HepG2 (cell line): Measurements from ENCODE around the gene ETFB. TPM values are rescaled to one million over a fixed set of nuclear protein-coding genes. Genes with fewer than 3 reads are reported as not detected.

ENCODE experiments used
- ARNT ChIP-seq: fragments of 450-650 bp; IDR thresholded peaks from 2 replicates; pipeline ENCODE4 v1.6.1; 2017
- E2F1 ChIP-seq: sonication (generic); formaldehyde crosslinking; IDR thresholded peaks from 2 replicates; pipeline ENCODE4 v1.5.0; 2020; ENCODE audit warnings: missing genetic modification reagents
- ELF3 ChIP-seq: IDR thresholded peaks from 2 replicates; pipeline ENCODE4 v1.6.1; 2016; ENCODE audit warnings: missing genetic modification reagents, missing compliant biosample characterization
- FUBP1 ChIP-seq: sonication (generic); formaldehyde crosslinking; IDR thresholded peaks from 2 replicates; pipeline ENCODE4 v1.5.1; 2020; ENCODE audit warnings: missing genetic modification reagents, mild to moderate bottlenecking, borderline replicate concordance
- HMG20A ChIP-seq: IDR thresholded peaks from 2 replicates; pipeline ENCODE4 v1.6.1; 2016; ENCODE audit warnings: borderline replicate concordance
- IRF9 ChIP-seq: sonication (generic); formaldehyde crosslinking; IDR thresholded peaks from 2 replicates; pipeline ENCODE4 v1.8.0; 2022; ENCODE audit warnings: missing genetic modification reagents, mild to moderate bottlenecking, borderline replicate concordance
- KDM1A ChIP-seq: IDR thresholded peaks from 2 replicates; pipeline ENCODE4 v1.6.1; 2016; ENCODE audit warnings: missing compliant biosample characterization
- POLR2AphosphoS5 ChIP-seq: IDR thresholded peaks from 2 replicates; pipeline ENCODE4 v1.6.1; 2012; ENCODE audit warnings: low read depth, low read length
- RBFOX2 ChIP-seq: fragments of 200-400 bp; formaldehyde crosslinking; IDR thresholded peaks from 2 replicates; pipeline ENCODE4 v1.6.1; 2017; ENCODE audit warnings: low read depth, mild to moderate bottlenecking, low read length
- RFXAP ChIP-seq: sonication (generic); formaldehyde crosslinking; IDR thresholded peaks from 2 replicates; pipeline ENCODE4 v1.4.0; 2020; ENCODE audit warnings: missing genetic modification reagents, borderline replicate concordance
- SIX1 ChIP-seq: sonication (generic); formaldehyde crosslinking; IDR thresholded peaks from 2 replicates; pipeline ENCODE4 v1.4.0; 2020; ENCODE audit warnings: missing genetic modification reagents, borderline replicate concordance
- SOX13 ChIP-seq, 3 experiments: fragments of 450-650 bp in 1 of 3; sonication (generic) in 1 of 3; formaldehyde crosslinking in 1 of 3; IDR thresholded peaks in 2 of 3; conservative IDR thresholded peaks in 1 of 3; 2 replicates each; pipeline versions ENCODE4 v1.5.0 to v1.6.1; 2016 to 2020; ENCODE audit warnings: antibody characterized with exemption in 1 of 3, mild to moderate bottlenecking in 1 of 3, missing compliant biosample characterization in 1 of 3, missing genetic modification reagents in 1 of 3, moderate library complexity in 1 of 3
- SRY ChIP-seq: sonication (generic); formaldehyde crosslinking; IDR thresholded peaks from 2 replicates; pipeline ENCODE4 v1.8.0; 2022; ENCODE audit warnings: mild to moderate bottlenecking, missing genetic modification reagents
- TERF1 ChIP-seq: sonication (generic); formaldehyde crosslinking; IDR thresholded peaks from 2 replicates; pipeline ENCODE4 v1.8.0; 2022; ENCODE audit warnings: mild to moderate bottlenecking, missing genetic modification reagents, moderate library complexity
- ZBTB21 ChIP-seq: sonication (generic); formaldehyde crosslinking; IDR thresholded peaks from 2 replicates; pipeline ENCODE4 v1.4.0; 2020; ENCODE audit warnings: missing genetic modification reagents
- ZBTB33 ChIP-seq: sonication (generic); formaldehyde crosslinking; IDR thresholded peaks from 2 replicates; pipeline ENCODE4 v1.4.0; 2020; ENCODE audit warnings: missing genetic modification reagents
- ZBTB38 ChIP-seq: sonication (generic); formaldehyde crosslinking; IDR thresholded peaks from 2 replicates; pipeline ENCODE4 v1.5.1; 2020; ENCODE audit warnings: mild to moderate bottlenecking, missing genetic modification reagents
- ZFP36L1 ChIP-seq: sonication (generic); formaldehyde crosslinking; IDR thresholded peaks from 2 replicates; pipeline ENCODE4 v1.8.0; 2022; ENCODE audit warnings: mild to moderate bottlenecking, missing genetic modification reagents, moderate library complexity
- ZNF3 ChIP-seq: IDR thresholded peaks from 2 replicates; pipeline ENCODE4 v1.7.0; 2017; ENCODE audit warnings: inconsistent platforms
- ZNF446 ChIP-seq: sonication (generic); formaldehyde crosslinking; IDR thresholded peaks from 2 replicates; pipeline ENCODE4 v1.5.0; 2020; ENCODE audit warnings: mild to moderate bottlenecking, missing genetic modification reagents
- ZNF556 ChIP-seq: sonication (generic); formaldehyde crosslinking; IDR thresholded peaks from 2 replicates; pipeline ENCODE4 v1.4.0; 2020; ENCODE audit warnings: mild to moderate bottlenecking, missing genetic modification reagents, borderline replicate concordance
- ZNF615 ChIP-seq: sonication (generic); formaldehyde crosslinking; IDR thresholded peaks from 2 replicates; pipeline ENCODE4 v1.5.0; 2020; ENCODE audit warnings: mild to moderate bottlenecking, missing genetic modification reagents, borderline replicate concordance
- ZNF737 ChIP-seq: sonication (generic); formaldehyde crosslinking; IDR thresholded peaks from 2 replicates; pipeline ENCODE4 v1.5.0; 2020; ENCODE audit warnings: missing genetic modification reagents, mild to moderate bottlenecking, borderline replicate concordance
- ZNF780A ChIP-seq: sonication (generic); formaldehyde crosslinking; IDR thresholded peaks from 2 replicates; pipeline ENCODE4 v1.8.0; 2022; ENCODE audit warnings: mild to moderate bottlenecking, missing genetic modification reagents, moderate library complexity
- ZNF792 ChIP-seq: IDR thresholded peaks from 2 replicates; pipeline ENCODE4 v1.6.1; 2016
- polyA plus RNA-seq, 8 experiments: library from polyadenylated mRNA; depleted of rRNA in 3 of 8; stranded (reverse) in 7 of 8; unstranded in 1 of 8; fragments of >200 nt; fragmentation: Illumina TruSeq in 4 of 8; extraction: Trizol in 4 of 8; gene quantifications; 2 replicates each; pipeline versions ENCODE4 v1.2.1 to v1.2.3, GENCODE V29; 2011 to 2016; ENCODE audit warnings: low read depth in 4 of 8, missing spikeins in 1 of 8, mixed read lengths in 1 of 8; ENCODE audit not compliant: insufficient read depth in 1 of 8
- total RNA-seq, 5 experiments: library from RNA; depleted of rRNA; stranded (reverse); fragments of >200 nt; fragmentation: Illumina TruSeq; extraction: Trizol; gene quantifications; 2 replicates each; pipeline ENCODE4 v1.2.3, GENCODE V29; 2016; ENCODE audit warnings: low read depth in 1 of 5

ETFB gene
- total and polyA plus RNA-seq, 2 of the 13 experiments (the other 11 are each of a cell fraction or from before 2014, with no cell fraction given), result 678 to 1,314 TPM

DNA sequence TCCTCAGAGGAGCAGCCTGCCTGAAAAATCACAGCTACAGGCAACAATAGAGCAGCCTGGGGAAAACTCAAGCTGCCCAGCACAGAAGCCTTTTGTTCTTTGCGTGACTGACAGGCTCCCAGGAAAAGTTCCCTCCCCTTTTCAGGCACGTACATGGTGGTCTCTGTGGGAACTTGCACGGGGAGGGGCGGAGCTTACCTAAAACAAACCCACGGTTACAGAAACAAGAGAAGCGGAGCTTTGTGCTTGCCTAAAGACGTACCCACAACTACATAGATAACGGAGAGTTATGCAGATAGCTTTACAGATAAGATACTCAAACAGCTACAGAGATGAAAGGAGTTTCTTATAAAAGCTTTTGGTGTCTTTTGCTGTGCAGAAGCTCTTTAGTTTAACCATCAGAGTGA is 11.4 kb downstream of the ETFB start (continued):
- TF ChIP-seq ZNF446 (CRISPR knock-in tag) (no peak), ZNF780A (CRISPR knock-in tag) (0 out of 2 replicates have a peak, but pooled peaks have one; percentile 25), RFXAP (no peak), SRY (no peak), IRF9 (CRISPR knock-in tag) (no peak), ZFP36L1 (CRISPR knock-in tag) (no peak), ZBTB38 (CRISPR knock-in tag) (no peak), ZNF792 (CRISPR knock-in tag) (peak; percentile 37; the same call in 1 of the 2 replicates), POLR2AphosphoS5 (peak; percentile 7; the same call in 1 of the 2 replicates), ZNF615 (CRISPR knock-in tag) (peak; percentile 37; the same call in 1 of the 2 replicates), FUBP1 (CRISPR knock-in tag) (no peak), ZNF556 (CRISPR knock-in tag) (no peak; the same call in 1 of the 2 replicates), ZBTB21 (no peak), ZNF737 (no peak), ZBTB33 (no peak), KDM1A (CRISPR knock-in tag) (no peak), RBFOX2 (no peak), ARNT (no peak), ELF3 (CRISPR knock-in tag) (peak; percentile 51; the same call in 1 of the 2 replicates), TERF1 (no peak), SOX13 (IDR thresholded peaks at IDR 0.05) (peak; percentile 94), SOX13 (CRISPR knock-in tag; conservative IDR thresholded peaks at IDR 0.05 in 1 of 2, IDR thresholded peaks at IDR 0.05 in 1 of 2) (peak in 1 of 2 experiments; percentile 98; a peak in 2 of 4 replicates), E2F1 (no peak), HMG20A (CRISPR knock-in tag) (peak; percentile 65; the same call in 1 of the 2 replicates), SIX1 (CRISPR knock-in tag) (peak; percentile 75; the same call in 1 of the 2 replicates), ZNF3 (CRISPR knock-in tag) (no peak)
